Measurements from ENCODE around the gene NAB1.
"Not testable (repeated sequence)": the region's sequence is repeated elsewhere in the genome, so short reads cannot be mapped to it uniquely, and the experiment has no call there.

NAB1 gene

DNA sequence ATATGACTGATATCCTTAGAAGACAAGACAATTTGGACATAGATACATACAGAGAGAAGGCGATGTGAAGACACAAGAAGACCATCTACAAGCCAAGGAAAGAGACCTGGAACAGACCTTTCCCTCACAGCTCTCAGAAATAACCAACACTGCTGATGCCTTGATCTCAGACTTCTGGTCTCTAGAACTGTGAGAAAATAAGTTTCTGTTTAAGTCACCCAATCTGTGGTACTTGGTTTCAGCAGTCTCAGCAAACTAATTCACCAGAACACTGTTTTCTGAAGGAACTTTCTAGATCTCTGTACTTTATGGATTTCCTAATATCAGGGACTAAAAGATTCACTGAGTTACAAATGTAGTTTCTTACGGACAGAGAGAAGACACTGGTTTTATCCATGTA, 58.8 kb downstream of the NAB1 start:
- TF ChIP-seq CTCF (IDR thresholded peaks at IDR 0.05; ENCODE audit: low read depth, low read length), result no peak
- no peak overlapping the region for H3K4me3 ChIP-seq (ENCODE audit: low read depth, low read length)

GRCh38 chr2:190708650-190709049, 59.8 kb downstream of the NAB1 start:
- H3K4me3 ChIP-seq (ENCODE audit: low read depth, low read length), result not testable (repeated sequence)

GRCh38 chr2:190711069-190711468, 62.2 kb downstream of the NAB1 start:
- no peak overlapping the region for H3K4me3 ChIP-seq (ENCODE audit: low read depth, low read length)
- no peak for TF ChIP-seq CTCF (IDR thresholded peaks at IDR 0.05; ENCODE audit: low read depth, low read length)

GRCh38 chr2:190713471-190713870, 64.6 kb downstream of the NAB1 start:
- H3K4me3 ChIP-seq (ENCODE audit: low read depth, low read length), result no peak overlapping the region
- no peak for TF ChIP-seq CTCF (IDR thresholded peaks at IDR 0.05; ENCODE audit: low read depth, low read length)

- TF ChIP-seq CTCF (IDR thresholded peaks at IDR 0.05; ENCODE audit: low read depth, low read length), result no peak
- no peak overlapping the region for H3K4me3 ChIP-seq (ENCODE audit: low read depth, low read length)
Observed at GRCh38 chr2:190714958-190715357, 66.1 kb downstream of the NAB1 start.

DNA sequence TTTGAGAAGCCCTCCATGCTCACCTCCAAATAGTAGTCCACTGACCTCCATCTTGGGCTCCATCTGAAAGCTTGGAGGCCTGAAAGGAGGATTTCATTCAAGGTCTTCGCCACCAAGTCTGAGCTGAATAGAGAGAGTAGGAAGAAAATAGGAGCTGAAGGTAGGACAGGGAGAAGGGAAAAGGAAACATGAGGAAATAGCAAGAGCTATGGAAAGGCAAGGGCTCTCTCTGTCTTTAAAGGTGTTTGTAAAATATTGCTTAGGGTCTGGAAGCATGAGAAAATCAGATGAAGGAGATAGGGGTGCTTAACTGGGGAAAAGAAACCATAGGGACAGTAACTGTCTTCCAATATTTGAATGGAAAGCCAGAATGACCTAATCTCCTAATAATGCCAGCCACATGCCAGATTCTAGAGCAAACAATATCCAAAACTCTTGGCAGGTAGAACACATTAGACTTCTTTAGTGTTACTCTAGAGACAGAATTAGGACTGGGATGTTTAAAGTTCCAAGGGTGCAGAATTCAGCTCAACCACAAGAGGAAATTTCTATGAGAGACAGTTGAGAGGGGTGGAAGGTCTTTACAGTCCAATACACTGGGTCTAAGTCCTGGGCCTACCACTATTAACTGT, 67.4 kb downstream of the NAB1 start:
- no peak for TF ChIP-seq CTCF (IDR thresholded peaks at IDR 0.05; ENCODE audit: low read depth, low read length)
- no peak overlapping the region for H3K4me3 ChIP-seq (ENCODE audit: low read depth, low read length)

- H3K4me3 ChIP-seq (ENCODE audit: low read depth, low read length), result no peak overlapping the region
- TF ChIP-seq CTCF (IDR thresholded peaks at IDR 0.05; ENCODE audit: low read depth, low read length), result no peak
Observed at GRCh38 chr2:190717306-190717705, 68.4 kb downstream of the NAB1 start.
